HG02981 (cell line): Measurements from ENCODE around the gene S100A4.
"Not testable (repeated sequence)": the region's sequence is repeated elsewhere in the genome, so short reads cannot be mapped to it uniquely, and the experiment has no call there.

ENCODE experiments used
- ATAC-seq: cut with Tn5 transposase; IDR thresholded peaks from one replicate; pipeline ENCODE4 v1.9.1; 2021; ENCODE audit warnings: mild to moderate bottlenecking, moderate library complexity; ENCODE audit not compliant: unreplicated experiment

Gene S100A4

GRCh38 chr1:153535242-153536011 lies 10.2 kb downstream of the S100A4 start, which contains the start of gene S100A6:
Gene S100A6, minus strand, starts transcription at chr1:153535991. Its CDS starts 652 bp downstream, at chr1:153535339.
- no peak for ATAC-seq

GRCh38 chr1:153534925-153535241 lies 10.7 kb downstream of the S100A4 start:
- ATAC-seq, result no peak

- ATAC-seq, result no peak
Measured at GRCh38 chr1:153534226-153534924, 11.2 kb downstream of the S100A4 start.

DNA sequence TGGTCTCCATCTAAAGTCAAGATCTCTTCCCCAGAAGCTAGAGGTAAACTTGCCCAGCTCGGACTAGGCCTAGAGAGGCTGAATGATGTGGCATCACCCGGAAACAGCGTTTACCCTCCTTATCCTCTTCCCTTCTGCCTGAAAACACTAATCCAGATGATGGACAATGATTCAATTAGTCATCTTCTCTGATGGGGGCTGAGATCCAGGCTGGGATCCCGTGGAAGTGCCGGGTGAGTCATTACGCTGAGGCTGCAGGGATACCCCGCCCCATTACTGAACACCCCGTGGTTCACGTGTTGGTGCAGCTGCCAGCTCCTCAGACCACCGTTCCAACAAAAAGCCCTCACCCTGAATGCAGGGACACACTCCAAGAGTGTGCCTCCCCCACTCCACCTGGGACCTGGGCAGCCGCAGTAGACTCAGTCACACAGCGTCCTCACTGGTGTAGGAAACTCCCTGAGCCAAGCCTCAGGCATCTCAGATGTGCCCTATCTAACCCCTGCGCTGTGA lies 11.9 kb downstream of the S100A4 start:
- no peak for ATAC-seq

- ATAC-seq, result no peak
Measured at GRCh38 chr1:153532769-153533599, 12.6 kb downstream of the S100A4 start.

- no peak for ATAC-seq
Measured at GRCh38 chr1:153532181-153532580, 13.4 kb downstream of the S100A4 start.

DNA sequence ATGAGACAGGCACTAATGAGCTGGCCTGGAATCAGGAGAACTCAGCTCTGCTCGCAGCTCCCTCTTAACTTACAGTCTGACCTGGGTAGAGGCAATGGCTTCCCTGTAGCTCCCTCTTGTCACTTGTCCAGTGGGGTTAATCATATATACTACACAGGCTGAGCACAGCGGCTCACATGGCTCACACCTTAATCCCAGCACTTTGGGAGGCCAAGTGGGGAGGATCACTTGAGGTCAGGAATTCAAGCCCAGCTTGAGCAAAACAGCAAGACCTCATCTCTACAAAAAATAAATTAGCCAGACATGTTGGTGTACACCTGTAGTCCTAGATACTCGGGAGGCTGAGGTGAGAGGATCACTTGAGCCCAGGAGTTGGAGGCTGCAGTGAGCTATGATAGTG lies 14.0 kb downstream of the S100A4 start:
- ATAC-seq, result no peak

GRCh38 chr1:153527683-153528040 lies 17.9 kb downstream of the S100A4 start:
- no peak for ATAC-seq

DNA sequence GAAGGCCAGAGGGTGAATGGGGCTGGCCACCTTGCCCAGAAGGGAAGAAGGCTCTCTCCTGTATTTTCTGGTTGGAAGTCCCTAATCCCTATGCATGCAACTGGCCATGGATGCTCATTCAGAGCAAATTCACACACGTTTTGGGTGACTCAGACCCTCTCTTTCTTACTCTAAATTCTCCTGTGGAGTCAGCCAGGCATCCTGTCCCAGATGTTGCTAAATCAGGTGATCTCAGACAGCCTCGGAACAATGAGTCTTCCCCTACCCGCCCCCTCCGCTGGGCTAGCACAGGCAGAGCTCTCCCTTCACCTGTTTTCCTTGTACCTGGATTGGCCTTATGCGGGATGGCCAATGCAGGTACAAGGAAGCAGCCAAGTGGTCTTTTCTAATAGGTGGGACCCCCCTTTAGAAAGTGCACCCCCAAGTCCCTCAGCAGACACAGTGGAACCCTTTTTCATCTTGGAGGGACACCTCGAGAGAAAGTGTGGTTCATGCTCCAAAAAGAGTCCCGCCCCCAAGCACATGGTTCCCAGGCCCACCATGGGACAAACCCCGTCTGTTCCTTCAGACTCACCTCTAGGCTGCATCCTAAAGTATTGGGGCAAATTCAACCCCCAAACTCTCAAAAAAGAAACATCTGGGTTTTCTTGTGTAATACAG lies 18.5 kb downstream of the S100A4 start:
- ATAC-seq, result no peak

DNA sequence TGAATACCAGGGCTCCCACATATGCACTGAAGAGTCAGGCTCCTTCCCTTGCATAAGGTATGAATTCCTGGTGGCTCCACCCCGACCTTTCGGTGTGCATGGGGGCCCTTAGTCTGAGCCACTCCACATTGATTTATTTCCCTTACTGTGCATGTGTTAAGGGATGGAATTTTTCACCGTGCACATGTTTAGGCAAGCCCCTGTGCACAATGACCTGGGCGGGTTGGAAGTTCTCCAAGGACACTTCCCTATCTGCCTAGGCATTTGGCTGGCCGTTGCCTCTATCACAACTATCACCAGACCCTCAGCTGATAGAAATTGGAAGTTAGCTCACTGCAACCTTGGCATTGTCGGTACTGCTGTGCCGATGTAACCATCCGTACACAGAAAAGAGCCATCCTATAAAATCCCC lies 19.5 kb downstream of the S100A4 start:
- ATAC-seq, result no peak

DNA sequence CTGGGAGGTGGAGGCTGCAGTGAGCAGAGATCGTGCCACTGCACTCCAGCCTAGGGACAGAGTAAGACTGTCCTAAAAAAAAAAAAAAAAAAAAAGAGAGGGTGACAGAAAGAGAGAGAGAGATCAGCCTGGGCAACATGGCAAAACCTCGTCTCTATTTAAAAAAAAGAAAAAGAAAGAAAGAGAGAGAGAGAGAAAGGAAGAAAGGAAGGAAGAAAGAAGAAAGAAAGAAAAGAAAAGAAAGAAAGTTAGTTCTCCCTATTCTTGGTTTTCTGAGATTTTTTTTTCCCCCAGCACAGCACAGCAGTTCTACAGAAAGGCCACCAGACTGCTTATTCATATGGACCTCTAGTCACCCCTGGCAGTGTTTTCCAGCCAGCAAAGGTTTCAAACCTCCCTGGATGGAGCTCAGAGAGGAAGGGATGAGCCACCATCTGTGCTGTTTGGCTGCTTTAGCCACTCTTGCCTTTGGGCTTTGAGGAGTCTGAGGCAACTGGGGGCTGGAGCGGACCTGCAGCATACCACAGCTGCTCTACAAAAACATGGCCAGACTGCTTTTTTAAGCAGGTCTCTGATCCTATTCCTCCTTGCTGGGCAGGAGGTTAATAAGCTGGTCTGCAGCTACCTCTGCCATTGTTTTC lies 20.4 kb downstream of the S100A4 start:
- ATAC-seq, result no peak

- not testable (repeated sequence) for ATAC-seq
Measured at GRCh38 chr1:153522353-153523048, 23.1 kb downstream of the S100A4 start.

DNA sequence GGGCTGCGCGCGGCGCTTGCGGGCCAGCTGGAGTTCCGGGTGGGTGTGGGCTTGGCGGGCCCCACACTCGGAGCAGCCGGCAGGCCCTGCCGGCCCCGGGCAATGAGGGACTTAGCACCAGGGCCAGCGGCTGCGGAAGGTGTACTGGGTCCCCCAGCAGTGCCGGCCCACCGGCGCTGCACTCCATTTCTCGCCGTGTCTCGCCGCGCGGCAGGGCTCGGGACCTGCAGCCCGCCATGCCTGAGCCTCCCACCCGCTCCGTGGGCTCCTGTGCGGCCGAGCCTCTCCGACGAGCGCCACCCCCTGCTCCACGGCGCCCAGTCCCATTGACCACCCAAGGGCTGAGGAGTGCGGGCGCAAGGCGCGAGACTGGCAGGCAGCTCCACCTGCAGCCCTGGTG lies 23.8 kb downstream of the S100A4 start:
- not testable (repeated sequence) for ATAC-seq

GRCh38 chr1:153520818-153521476 lies 24.7 kb downstream of the S100A4 start:
- ATAC-seq, result no peak

GRCh38 chr1:153520137-153520691 lies 25.4 kb downstream of the S100A4 start:
- ATAC-seq, result not testable (repeated sequence)

DNA sequence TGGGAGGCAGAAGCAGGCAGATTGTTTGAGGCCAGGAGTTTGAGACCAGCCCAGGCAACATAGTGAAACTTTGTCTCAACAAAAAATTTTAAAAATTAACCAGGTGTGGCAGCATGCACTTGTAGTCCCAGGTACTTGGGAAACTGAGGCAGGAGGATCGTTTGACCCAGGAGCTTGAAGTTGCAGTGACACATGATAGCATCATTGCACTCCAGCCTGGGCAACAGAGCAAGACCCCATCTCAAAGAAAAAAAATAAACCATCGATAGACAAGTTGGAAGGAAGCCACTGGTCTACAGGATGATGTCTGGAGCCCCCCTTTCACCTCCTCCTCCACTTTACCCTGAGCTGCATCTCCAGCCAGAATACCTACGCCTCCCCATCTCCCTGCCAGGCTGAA lies 26.4 kb downstream of the S100A4 start:
- no peak for ATAC-seq

GRCh38 chr1:153515504-153516394 lies 29.9 kb downstream of the S100A4 start:
- no peak for ATAC-seq

DNA sequence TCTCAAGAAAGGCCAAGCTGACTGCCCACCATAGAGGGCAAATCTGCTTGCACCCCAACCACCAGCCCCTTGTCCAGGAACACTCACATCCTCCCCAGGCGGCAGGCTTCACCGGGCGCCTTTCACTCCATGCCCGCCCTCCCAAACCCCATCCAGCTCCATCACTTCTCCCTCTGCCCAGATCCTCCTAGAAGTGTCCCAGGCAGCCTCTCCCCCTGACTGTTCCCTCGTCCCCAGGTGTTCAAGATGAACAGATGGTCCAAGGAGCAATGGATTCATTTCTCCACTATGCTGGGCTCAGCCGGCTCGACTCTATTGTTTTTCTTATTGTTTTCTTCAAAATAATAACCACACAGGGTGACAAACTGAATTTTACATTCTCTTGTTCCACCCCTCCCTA lies 31.9 kb downstream of the S100A4 start:
- no peak for ATAC-seq
